GM23338 (cell line): ENCODE results near the gene TMPRSS3. TPM values are rescaled to one million over a fixed set of nuclear protein-coding genes. Genes with fewer than 3 reads are reported as not detected.

ENCODE experiments used
- ATAC-seq: fragments of 200-7000 bp; cut with Tn5 transposase; 3 replicates; pipeline ENCODE4 v1.9.1; 2020
- DNase-seq: peaks from one replicate; pipeline ENCODE4 v3.0.0-alpha.2; 2015; ENCODE audit warnings: low spot score
- H2AFZ ChIP-seq: fragments of 200-600 bp; sonication (generic); 2 replicates; pipeline ENCODE4 v1.8.0; 2016; ENCODE audit warnings: antibody characterized with exemption, mild to moderate bottlenecking, moderate library complexity
- H3F3A ChIP-seq: fragments of 200-600 bp; sonication (generic); replicated peaks from 2 replicates; pipeline ENCODE4 v1.8.0; 2017; ENCODE audit warnings: antibody characterized with exemption, mixed run types, low read depth
- H3K27ac ChIP-seq: fragments of 200-600 bp; sonication (generic); 2 replicates; pipeline ENCODE4 v1.6.1; 2016; ENCODE audit warnings: low read depth
- H3K27me3 ChIP-seq: fragments of 200-600 bp; sonication (generic); 2 replicates; pipeline ENCODE4 v1.8.0; 2016; ENCODE audit warnings: mild to moderate bottlenecking, mixed run types, moderate library complexity; ENCODE audit not compliant: insufficient read depth
- H3K36me3 ChIP-seq: fragments of 200-600 bp; sonication (generic); 2 replicates; pipeline ENCODE4 v1.8.0; 2016; ENCODE audit warnings: mild to moderate bottlenecking; ENCODE audit not compliant: insufficient read depth
- H3K4me1 ChIP-seq: fragments of 200-600 bp; sonication (generic); 2 replicates; pipeline ENCODE4 v1.8.0; 2016; ENCODE audit warnings: mild to moderate bottlenecking, moderate library complexity; ENCODE audit not compliant: insufficient read depth
- H3K4me2 ChIP-seq: fragments of 200-600 bp; sonication (generic); 2 replicates; pipeline ENCODE4 v1.7.1; 2017; ENCODE audit warnings: mixed run types
- H3K4me3 ChIP-seq: fragments of 200-600 bp; sonication (generic); 2 replicates; pipeline ENCODE4 v1.6.1; 2016; ENCODE audit warnings: mixed run types
- H3K79me2 ChIP-seq: fragments of 200-600 bp; sonication (generic); replicated peaks from 2 replicates; pipeline ENCODE4 v1.8.0; 2017; ENCODE audit warnings: mild to moderate bottlenecking; ENCODE audit not compliant: insufficient read depth
- H3K9me2 ChIP-seq: fragments of 200-600 bp; sonication (generic); 2 replicates; pipeline ENCODE4 v1.8.0; 2017; ENCODE audit not compliant: insufficient read depth
- H4K20me1 ChIP-seq: fragments of 200-600 bp; sonication (generic); replicated peaks from 2 replicates; pipeline ENCODE4 v1.8.0; 2017; ENCODE audit warnings: mild to moderate bottlenecking; ENCODE audit not compliant: insufficient read depth
- H3K27ac Mint-ChIP-seq: 2 replicates; pipeline ENCODE4 v1.8.0; 2020; ENCODE audit warnings: inconsistent platforms, mild to moderate bottlenecking, moderate library complexity, mixed read lengths
- H3K27me3 Mint-ChIP-seq: 3 replicates; pipeline ENCODE4 v1.8.0; 2022; ENCODE audit warnings: low read depth, mild to moderate bottlenecking, moderate library complexity, mixed read lengths, inconsistent platforms; ENCODE audit not compliant: insufficient read depth, poor library complexity
- H3K36me3 Mint-ChIP-seq: 3 replicates; pipeline ENCODE4 v1.8.0; 2021; ENCODE audit warnings: low read depth, mild to moderate bottlenecking, inconsistent platforms, moderate library complexity, mixed read lengths
- H3K4me1 Mint-ChIP-seq: 3 replicates; pipeline ENCODE4 v1.8.0; 2020; ENCODE audit warnings: mild to moderate bottlenecking, inconsistent platforms, mixed read lengths
- H3K4me3 Mint-ChIP-seq: 3 replicates; pipeline ENCODE4 v1.8.0; 2021; ENCODE audit warnings: moderate library complexity, mild to moderate bottlenecking, inconsistent platforms, mixed read lengths
- H3K9me3 Mint-ChIP-seq: 3 replicates; pipeline ENCODE4 v1.8.0; 2020; ENCODE audit warnings: moderate library complexity, mild to moderate bottlenecking, inconsistent platforms, mixed read lengths
- CREB1 ChIP-seq: fragments of 250-450 bp; sonication (Bioruptor Pico); IDR thresholded peaks from 2 replicates; pipeline ENCODE4 v1.5.0; 2020; ENCODE audit warnings: low read depth, mild to moderate bottlenecking, moderate library complexity
- CTCF ChIP-seq, 2 experiments: fragments of 200-600 bp in 1 of 2; sonication (generic) in 1 of 2; conservative IDR thresholded peaks; 2 replicates each; pipeline versions ENCODE4 v1.5.1 to v1.6.1; 2016 to 2017; ENCODE audit warnings: antibody characterized with exemption in 2 of 2, low read depth in 2 of 2, mild to moderate bottlenecking in 2 of 2, moderate library complexity in 1 of 2
- EZH2 ChIP-seq: fragments of 200-600 bp; sonication (generic); IDR thresholded peaks from one replicate; pipeline ENCODE4 v1.8.0; 2017; ENCODE audit warnings: antibody characterized with exemption, mild to moderate bottlenecking, low read depth; ENCODE audit not compliant: unreplicated experiment
- EZH2phosphoT487 ChIP-seq: fragments of 200-600 bp; sonication (generic); IDR thresholded peaks from one replicate; pipeline ENCODE4 v1.8.1; 2018; ENCODE audit warnings: antibody characterized with exemption; ENCODE audit not compliant: unreplicated experiment
- JUNB ChIP-seq: IDR thresholded peaks from one replicate; pipeline ENCODE4 v1.6.1; 2016; ENCODE audit warnings: antibody characterized with exemption; ENCODE audit not compliant: unreplicated experiment
- NANOG ChIP-seq: IDR thresholded peaks from 2 replicates; pipeline ENCODE4 v1.6.1; 2016; ENCODE audit warnings: antibody characterized with exemption, borderline replicate concordance
- POLR2AphosphoS5 ChIP-seq: IDR thresholded peaks from 2 replicates; pipeline ENCODE4 v1.6.1; 2016; ENCODE audit warnings: antibody characterized with exemption, low read depth
- REST ChIP-seq: IDR thresholded peaks from one replicate; pipeline ENCODE4 v1.6.1; 2018; ENCODE audit warnings: antibody characterized with exemption; ENCODE audit not compliant: unreplicated experiment
- STAT1 ChIP-seq: IDR thresholded peaks from one replicate; pipeline ENCODE4 v1.6.1; 2016; ENCODE audit warnings: antibody characterized with exemption; ENCODE audit not compliant: unreplicated experiment
- ZNF114 ChIP-seq: fragments of 250-450 bp; sonication (Bioruptor Pico); IDR thresholded peaks from 2 replicates; pipeline ENCODE4 v1.5.0; 2020; ENCODE audit warnings: mild to moderate bottlenecking, moderate library complexity
- ZNF331 ChIP-seq: fragments of 250-450 bp; sonication (Bioruptor Pico); IDR thresholded peaks from 2 replicates; pipeline ENCODE4 v1.5.0; 2020; ENCODE audit warnings: low read depth, mild to moderate bottlenecking, moderate library complexity
- ZNF462 ChIP-seq: fragments of 250-450 bp; sonication (Bioruptor Pico); IDR thresholded peaks from 2 replicates; pipeline ENCODE4 v1.5.0; 2020; ENCODE audit warnings: mild to moderate bottlenecking, moderate library complexity
- polyA plus RNA-seq: library from polyadenylated mRNA; unstranded; fragments of >200 nt; fragmentation: Nextera tagmentation; extraction: Ambion mirVana; gene quantifications from 2 replicates; pipeline ENCODE4 v1.2.1, GENCODE V29; 2016
- total RNA-seq: library from RNA; depleted of rRNA; stranded (reverse); fragments of >200 nt; shearing (Covaris generic); gene quantifications from 2 replicates; pipeline ENCODE4 v1.2.3, GENCODE V29; 2014

Gene TMPRSS3
- total and polyA plus RNA-seq, 2 experiments from 2014 or later, result 0.17 TPM; not detected in 1

DNA sequence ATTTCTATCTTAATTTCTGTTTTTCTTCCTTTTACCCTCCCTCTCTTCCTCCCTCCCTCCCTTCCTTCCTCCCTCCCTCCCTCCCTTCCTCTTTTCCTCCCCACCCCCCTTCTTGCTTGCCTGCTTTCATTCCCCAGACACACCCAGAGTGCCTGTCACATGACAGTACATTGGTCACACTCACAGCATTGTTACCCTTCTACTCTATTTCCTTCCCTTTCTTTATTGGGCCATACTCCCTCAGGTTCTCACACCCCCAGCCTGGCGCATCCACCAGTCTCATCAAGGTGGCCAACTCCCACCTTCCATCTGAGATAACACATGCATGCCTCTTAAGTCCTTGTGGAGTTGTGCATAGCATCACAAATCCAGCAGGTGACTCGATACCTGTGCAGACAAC, 10.9 kb downstream of the TMPRSS3 start:
- Mint-ChIP-seq H3K9me3 (peaks cover 26% of the 10 kb centered on the region), H3K27ac (no peak overlapping the region), H3K4me3 (no peak overlapping the region), H3K36me3 (peaks cover 15% of the 10 kb centered on the region), H3K4me1 (peaks cover 33% of the 10 kb centered on the region), H3K27me3 (peaks cover 7% of the 10 kb centered on the region)
- TF ChIP-seq ZNF331 (CRISPR knock-in tag) (no peak), STAT1 (no peak), JUNB (no peak), POLR2AphosphoS5 (no peak), CTCF (conservative IDR thresholded peaks at IDR 0.05; ENCODE audit: low read depth in 2 of 2) (no peak), ZNF462 (CRISPR knock-in tag) (no peak), EZH2phosphoT487 (no peak), ZNF114 (CRISPR knock-in tag) (no peak), NANOG (no peak), EZH2 (no peak), CREB1 (no peak), REST (no peak)
- H3K4me2 ChIP-seq, result no peak overlapping the region
- H3K9me2 ChIP-seq, result no peaks in the 10 kb centered on the region
- H3K4me3 ChIP-seq, result no peak overlapping the region
- H4K20me1 ChIP-seq, result no peaks in the 10 kb centered on the region
- ATAC-seq (no peak), DNase-seq (no peak)
- no peaks in the 10 kb centered on the region for H3K27me3 ChIP-seq
- H3K36me3 ChIP-seq, result no peaks in the 10 kb centered on the region
- H3F3A ChIP-seq, result peaks cover 5% of the 10 kb centered on the region; the same call in 1 of the 2 replicates
- peaks cover 6% of the 10 kb centered on the region for H3K4me1 ChIP-seq
- H3K79me2 ChIP-seq, result no peaks in the 10 kb centered on the region
- H2AFZ ChIP-seq, result no peak overlapping the region
- H3K27ac ChIP-seq, result no peak overlapping the region
